ENCODE measurements around the gene FGG.

Gene FGG

DNA sequence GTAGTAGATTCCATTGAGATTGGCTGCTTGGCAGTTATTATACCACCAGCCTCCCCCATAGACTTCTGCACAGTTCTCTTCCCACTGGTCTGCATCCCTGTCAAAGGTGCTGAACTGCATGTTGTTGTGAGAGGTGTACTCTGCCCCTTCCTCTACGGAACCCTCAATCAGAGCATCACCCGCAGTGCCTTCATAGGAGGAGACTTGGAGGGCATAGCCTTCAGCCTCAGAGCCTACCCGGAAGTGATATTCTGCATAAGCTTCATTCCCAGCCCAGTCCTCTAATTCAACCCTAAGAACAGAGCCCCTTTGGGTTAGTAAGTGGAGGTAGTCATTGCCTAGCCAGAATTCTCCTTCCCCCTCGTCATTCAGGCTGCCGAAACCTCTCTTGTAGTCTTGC is 28.2 kb downstream of the FGG start:
- no peak for DNase-seq

DNA sequence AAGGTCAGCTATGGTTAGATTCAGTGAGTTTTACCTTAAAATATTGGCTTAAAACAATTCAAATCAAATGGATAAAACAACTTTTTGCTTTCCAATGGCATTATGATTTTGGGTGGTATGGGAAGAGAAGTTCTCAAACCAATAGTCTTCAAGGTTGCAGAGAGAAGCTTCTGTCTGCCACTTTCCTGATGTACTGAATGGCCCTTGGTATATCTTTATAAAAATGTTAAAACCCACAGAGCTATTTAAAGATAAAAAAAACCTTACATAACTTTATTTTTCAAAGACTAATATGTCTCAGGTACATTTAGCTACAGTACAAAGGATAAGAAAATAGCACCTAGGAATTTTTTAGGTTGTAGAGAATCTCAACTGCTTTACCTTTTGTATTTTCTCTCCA is 28.8 kb downstream of the FGG start:
- no peak for DNase-seq

DNA sequence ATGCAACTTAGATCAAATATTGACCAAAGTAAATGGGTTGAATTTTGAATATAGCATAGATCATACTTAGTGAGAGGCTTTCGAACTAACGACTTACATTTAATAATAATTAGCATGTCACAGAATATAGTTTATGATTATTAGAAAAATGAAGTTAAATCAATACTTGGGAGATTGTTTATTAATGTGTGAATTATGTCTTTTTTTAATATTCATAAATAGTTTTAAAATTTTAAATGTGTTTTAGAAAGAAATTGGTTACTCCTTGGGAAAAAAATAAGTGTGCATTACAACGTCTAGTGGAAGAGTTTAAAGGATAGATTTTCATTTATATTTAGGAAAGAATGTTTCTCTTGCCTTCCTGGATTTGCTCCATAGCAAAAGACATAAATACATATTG is 29.2 kb downstream of the FGG start:
- no peak for DNase-seq

DNA sequence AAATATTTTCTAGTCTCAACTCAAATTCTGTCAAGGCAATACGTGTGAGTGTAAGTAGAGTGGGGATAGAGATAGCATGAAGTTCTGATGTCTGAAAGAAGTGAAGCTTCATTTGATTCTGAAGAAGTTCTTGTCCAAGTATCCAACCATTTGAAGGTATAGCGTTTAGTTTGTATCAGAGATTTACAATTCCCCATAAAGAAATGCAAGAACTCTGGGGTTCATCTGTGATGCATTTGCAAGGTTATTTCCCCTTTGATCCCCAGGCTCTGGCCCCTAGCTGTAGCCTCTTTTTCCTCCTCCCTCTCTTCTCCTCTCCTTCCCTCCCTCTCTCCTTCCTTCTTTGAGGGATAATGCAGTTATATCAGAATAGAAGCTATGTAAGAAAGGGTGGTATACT is 29.7 kb downstream of the FGG start:
- no peak for DNase-seq

DNA sequence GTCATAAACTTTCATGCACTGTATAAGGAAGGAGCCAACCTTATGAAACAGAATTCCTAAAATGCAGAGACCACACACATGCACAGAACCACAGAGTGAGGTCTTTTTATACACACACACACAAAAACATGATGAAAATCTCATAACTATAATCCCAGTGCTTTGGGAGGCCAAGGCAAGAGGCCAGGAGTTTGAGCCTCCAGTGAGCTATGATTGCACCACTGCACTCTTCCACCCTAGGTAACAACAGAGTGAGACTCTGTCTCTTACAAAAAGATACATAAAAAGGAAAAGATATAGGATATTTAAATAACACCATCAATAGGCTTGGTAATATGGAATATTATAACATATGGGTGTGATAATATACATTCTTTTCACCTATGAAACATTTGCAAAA is 32.5 kb downstream of the FGG start:
- no peak for DNase-seq

DNA sequence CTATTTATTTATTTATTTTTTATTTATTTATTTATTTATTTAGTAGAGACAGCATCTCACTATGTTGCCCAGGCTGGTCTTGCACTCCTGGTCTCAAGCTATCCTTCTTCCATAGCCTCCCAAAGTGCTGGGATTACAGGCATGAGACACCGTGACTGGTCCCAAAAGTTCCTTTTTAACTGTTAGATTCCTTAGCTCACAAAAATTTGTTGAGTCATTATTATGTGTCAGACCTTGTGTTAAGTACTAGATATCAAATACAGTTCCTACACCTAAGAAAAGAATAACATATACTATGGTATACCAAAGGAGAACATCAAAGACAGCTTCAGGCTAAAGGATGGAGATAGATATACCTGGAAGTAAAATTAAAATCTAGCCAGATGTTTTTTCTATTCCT is 33.5 kb downstream of the FGG start:
- DNase-seq = peak; percentile 16

DNA sequence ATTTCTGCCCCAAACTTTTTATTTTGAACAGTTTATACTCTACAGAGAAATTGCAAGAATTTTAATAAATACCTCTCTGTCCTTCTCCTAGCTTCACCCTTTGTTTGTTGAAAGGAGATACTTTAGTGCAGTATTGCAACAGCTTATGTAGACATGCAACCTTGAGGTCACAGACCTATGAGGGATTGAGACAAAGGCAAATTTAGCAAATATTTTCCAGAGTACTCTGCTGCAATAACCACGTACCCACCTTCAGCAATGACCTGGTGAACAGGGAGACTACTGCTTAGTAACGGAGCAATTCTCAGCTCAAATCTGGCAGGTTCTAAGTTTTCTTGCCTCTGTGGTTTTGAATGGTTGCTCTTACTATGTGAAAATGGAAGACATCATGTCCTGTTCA is 35.1 kb downstream of the FGG start:
- no peak for DNase-seq

DNA sequence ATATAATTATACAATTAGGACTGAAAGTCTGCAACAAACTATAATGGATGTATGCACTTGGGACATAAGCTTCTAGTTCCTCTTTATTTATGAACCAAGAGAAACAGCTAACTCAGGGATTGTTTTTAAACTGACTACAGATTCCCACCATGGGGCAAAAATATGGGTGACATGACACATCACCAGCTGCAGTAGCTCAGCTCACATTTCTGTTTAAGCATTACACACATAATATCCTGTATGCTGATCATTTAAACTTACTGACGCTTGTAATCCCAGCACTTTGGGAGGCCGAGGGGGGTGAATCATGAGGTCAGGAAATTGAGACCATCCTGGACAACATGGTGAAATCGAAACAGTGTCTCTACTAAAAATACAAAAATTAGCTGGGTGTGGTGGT is 38.1 kb downstream of the FGG start:
- DNase-seq = peak; percentile 60

DNA sequence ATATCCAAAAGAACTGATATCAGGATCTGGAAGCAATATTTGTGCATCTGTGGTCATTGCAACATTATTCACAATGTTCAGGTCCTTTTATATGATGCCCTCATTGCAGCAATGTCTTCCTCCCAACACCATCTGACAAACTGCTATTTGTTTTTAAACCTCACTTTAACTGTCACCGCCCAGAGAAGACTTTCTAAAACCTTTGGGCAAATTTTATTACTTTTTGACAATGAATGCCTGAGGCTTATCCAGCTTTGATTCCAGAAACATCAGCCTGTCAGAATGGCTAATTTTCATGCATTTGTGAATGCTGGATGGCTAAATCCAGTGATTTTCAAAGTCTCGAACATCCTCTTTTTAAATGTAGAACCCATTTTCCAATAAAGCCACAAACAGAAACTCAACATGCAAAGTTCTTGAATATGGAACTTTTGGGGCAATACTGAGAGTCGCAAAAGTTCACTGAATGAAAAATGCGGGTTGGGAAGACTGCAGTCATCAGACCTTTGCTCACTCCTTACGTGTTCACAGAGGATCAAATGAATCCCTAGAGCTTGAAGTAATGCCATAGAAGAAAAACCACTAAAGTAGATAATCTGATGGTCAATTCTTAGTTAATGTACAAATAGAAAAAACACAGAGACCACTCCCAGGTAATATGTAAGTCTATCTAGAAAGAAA is 39.1 kb downstream of the FGG start:
- no peak for DNase-seq

DNA sequence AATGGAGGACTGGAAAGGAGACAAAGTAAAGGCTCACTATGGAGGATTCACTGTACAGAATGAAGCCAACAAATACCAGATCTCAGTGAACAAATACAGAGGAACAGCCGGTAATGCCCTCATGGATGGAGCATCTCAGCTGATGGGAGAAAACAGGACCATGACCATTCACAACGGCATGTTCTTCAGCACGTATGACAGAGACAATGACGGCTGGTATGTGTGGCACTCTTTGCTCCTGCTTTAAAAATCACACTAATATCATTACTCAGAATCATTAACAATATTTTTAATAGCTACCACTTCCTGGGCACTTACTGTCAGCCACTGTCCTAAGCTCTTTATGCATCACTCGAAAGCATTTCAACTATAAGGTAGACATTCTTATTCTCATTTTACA is 42.9 kb downstream of the FGG start:
- no peak for DNase-seq

DNA sequence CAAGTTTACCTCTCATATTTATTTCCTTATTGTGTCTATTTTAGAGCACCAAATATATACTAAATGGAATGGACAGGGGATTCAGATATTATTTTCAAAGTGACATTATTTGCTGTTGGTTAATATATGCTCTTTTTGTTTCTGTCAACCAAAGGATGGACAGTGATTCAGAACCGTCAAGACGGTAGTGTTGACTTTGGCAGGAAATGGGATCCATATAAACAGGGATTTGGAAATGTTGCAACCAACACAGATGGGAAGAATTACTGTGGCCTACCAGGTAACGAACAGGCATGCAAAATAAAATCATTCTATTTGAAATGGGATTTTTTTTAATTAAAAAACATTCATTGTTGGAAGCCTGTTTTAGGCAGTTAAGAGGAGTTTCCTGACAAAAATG is 43.4 kb downstream of the FGG start:
- DNase-seq = peak; percentile 3

DNA sequence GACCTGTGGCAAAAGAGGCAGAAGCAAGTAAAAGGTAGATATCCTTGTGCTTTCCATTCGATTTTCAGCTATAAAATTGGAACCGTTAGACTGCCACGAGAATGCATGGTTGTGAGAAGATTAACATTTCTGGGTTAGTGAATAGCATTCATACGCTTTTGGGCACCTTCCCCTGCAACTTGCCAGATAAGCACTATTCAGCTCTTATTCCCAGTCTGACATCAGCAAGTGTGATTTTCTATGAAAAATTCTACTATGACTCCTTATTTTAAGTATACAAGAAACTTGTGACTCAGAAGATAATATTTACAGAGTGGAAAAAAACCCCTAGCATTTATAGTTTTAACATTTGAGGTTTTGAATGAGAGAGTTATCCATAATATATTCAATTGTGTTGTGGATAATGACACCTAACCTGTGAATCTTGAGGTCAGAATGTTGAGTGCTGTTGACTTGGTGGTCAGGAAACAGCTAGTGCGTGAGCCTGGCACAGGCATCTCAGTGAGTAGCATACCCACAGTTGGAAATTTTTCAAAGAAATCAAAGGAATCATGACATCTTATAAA is 45.7 kb downstream of the FGG start:
- peak; percentile 31 for DNase-seq

DNA sequence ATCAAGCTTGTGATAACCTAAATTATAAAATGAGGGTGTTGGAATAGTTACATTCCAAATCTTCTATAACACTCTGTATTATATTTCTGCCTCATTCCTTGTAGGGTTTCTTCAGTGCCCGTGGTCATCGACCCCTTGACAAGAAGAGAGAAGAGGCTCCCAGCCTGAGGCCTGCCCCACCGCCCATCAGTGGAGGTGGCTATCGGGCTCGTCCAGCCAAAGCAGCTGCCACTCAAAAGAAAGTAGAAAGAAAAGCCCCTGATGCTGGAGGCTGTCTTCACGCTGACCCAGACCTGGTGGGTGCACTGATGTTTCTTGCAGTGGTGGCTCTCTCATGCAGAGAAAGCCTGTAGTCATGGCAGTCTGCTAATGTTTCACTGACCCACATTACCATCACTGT is 46.8 kb downstream of the FGG start:
- DNase-seq = no peak

DNA sequence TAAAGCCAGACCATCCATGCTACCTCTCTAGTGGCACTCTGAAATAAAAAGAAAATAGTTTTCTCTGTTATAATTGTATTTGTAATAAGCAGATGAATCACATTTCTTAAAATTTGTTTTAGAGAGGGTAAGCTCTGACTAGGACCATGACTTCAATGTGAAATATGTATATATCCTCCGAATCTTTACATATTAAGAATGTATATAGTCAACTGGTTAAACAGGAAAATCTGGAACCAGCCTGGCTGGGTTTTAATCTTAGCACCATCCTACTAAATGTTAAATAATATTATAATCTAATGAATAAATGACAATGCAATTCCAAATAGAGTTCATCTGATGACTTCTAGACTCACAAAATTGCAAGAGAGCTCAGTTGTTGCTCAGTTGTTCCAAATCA is 48.1 kb downstream of the FGG start:
- DNase-seq = no peak

DNA sequence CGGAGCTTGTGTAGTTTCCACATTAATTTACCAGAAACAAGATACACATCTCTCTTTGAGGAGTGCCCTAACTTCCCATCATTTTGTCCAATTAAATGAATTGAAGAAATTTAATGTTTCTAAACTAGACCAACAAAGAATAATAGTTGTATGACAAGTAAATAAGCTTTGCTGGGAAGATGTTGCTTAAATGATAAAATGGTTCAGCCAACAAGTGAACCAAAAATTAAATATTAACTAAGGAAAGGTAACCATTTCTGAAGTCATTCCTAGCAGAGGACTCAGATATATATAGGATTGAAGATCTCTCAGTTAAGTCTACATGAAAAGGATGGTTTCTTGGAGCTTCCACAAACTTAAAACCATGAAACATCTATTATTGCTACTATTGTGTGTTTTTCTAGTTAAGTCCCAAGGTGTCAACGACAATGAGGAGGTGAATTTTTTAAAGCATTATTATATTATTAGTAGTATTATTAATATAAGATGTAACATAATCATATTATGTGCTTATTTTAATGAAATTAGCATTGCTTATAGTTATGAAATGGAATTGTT is 49.7 kb downstream of the FGG start, which contains the start of gene FGB:
Gene FGB, plus strand, starts transcription at position 315 of the 558 bp plus-strand sequence. Its CDS starts 8 bp downstream, at position 323.
- DNase-seq = no peak

DNA sequence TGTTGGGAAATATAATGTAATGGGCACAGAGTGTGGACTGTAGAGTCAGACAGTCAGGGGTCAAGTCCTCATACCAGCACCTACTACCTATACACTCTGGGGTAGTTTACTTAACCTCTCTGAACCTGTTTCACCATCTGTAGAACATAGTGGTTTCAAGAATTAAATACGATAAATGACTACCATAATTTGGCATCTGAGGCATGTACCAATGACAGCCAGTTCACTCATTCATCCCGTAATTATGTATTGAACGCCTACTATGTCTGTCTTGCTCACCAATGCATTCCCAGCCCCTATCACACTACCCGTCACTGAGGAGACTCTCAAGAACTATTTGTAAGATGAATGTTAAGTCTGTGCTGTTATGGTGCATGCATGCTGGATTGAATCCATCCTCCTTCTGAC is 51.6 kb downstream of the FGG start:
- peak; percentile 75 for DNase-seq

DNA sequence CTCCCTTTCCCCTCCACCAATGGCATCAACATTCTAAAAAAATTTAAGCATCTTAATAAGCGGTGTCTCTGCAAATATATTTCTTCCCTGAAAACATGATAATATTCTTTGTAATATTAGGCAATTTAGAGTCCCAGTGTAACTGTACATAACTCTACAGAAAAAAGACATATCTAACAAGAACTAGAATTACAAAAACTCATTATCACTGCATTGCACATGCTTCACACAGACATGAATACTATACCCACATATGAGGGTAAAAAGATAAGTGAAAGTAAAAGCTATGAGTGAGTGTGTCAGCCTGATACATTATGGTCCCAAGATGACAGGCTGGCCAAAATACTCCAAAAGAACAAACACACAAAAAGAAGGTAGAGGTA is 52.0 kb downstream of the FGG start:
- no peak for DNase-seq

DNA sequence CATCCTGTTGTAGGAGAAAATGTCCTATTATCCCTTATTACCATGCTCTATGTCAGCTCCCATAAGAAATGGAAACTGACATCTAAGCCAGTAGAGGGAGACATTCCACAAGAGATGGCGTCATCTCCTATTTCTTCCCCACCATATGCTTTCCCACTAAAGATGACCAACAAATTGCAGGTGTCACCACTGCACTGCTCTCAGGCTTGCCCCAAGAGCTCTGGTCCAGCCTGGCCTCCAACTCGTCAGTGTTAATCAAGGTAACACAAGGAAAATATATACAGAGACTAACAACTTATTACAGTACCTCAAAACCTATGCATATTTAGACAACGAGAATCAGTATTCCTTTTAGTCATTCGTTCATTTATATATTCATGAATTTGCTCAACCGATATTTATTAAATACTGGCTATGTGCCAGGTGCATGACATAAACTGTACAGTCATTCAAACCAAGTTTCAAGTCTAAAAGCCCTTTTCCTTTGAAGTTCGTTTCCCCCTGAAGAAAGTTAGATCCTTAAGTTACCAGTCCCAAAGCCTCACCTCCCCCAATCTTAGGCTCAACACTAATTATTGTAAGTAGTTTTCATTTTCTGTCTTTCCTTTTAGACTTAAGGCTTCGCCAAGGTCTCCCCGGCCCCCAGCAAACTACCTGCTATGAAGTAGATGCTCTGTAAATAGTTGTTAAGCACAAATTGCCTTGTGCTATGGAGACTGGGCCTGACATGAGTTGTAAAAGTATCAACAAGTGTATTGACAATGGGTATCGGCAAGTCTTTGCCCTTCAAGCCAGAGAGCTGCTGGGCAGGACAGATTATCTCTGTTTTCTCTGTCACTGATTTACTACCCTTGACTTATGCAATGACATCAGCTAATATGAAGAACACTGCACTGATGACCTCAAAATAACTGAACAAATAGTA is 52.7 kb downstream of the FGG start:
- peak; percentile 37 for DNase-seq

DNA sequence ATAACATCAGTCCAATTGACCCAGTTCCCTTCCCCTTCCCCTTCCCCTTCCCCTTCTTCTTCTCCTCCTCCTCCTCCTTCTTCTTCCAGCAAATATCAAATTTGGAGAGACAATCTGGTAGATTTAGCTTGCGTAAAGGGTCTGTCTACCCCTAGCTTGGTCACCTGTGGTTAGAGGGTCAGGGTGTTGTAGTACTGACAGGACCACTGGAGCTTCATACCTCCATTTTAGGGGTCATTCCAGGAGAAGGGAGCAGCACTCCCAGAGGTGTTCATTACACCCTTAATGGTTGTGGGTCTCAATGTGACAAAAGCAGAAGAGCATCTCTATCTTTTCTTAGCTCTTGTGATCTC is 53.3 kb downstream of the FGG start:
- no peak for DNase-seq
